ENCODE results near the gene KIF6. TPM values are rescaled to one million over a fixed set of nuclear protein-coding genes. Genes with fewer than 3 reads are reported as not detected.
A peak's percentile ranks its signal among the peaks of the same experiment; 100 is the strongest.

Gene KIF6
- total RNA-seq, 4 donors from 2014 or later = not detected

GRCh38 chr6:39432330-39433025 lies 292.7 kb downstream of the KIF6 start:
- H3K27me3 ChIP-seq = no peaks in the 10 kb centered on the region
- TF ChIP-seq POLR2A (IDR thresholded peaks at IDR 0.05) (no peak), CTCF (IDR thresholded peaks at IDR 0.05 in 4 of 5, conservative IDR thresholded peaks at IDR 0.05 in 1 of 5) (no peak)
- H3K27ac ChIP-seq = no peak overlapping the region
- DNase-seq (no peak), ATAC-seq (no peak)
- H3K36me3 ChIP-seq = no peaks in the 10 kb centered on the region
- intact Hi-C loops (cut with DNase I; ENCODE audit: low total_unique reads) (no loop called here), in situ Hi-C loops (cut with MboI; ENCODE audit: low sequenced_read_pairs in 4 of 4) (no loop called here)
- H3K9me3 ChIP-seq = no peaks in the 10 kb centered on the region
- H3K4me1 ChIP-seq = peaks cover 11 to 12% of the 10 kb centered on the region in 2 donors
- H3K4me3 ChIP-seq = no peak overlapping the region

GRCh38 chr6:39430871-39431523 lies 294.2 kb downstream of the KIF6 start:
- TF ChIP-seq POLR2A (IDR thresholded peaks at IDR 0.05) (no peak), CTCF (IDR thresholded peaks at IDR 0.05 in 4 of 5, conservative IDR thresholded peaks at IDR 0.05 in 1 of 5) (no peak)
- Histone ChIP-seq H3K4me1 (peaks cover 11 to 12% of the 10 kb centered on the region in 2 donors), H3K27ac (peak overlapping the region; percentile 14 to 64 (median 34)), H3K36me3 (no peaks in the 10 kb centered on the region), H3K27me3 (no peaks in the 10 kb centered on the region), H3K4me3 (no peak overlapping the region), H3K9me3 (no peaks in the 10 kb centered on the region)
- in situ Hi-C loops (cut with MboI; ENCODE audit: low sequenced_read_pairs in 4 of 4) = no loop called here
- ATAC-seq (peak; percentile 62 to 95), DNase-seq (peak; percentile 20 to 78)
- intact Hi-C loops (cut with DNase I; ENCODE audit: low total_unique reads) = no loop called here

GRCh38 chr6:39430446-39430845 lies 294.8 kb downstream of the KIF6 start:
- no peak overlapping the region for H3K4me3 ChIP-seq
- H3K27ac ChIP-seq = peak overlapping the region; percentile 14 to 64 (median 34)
- no peaks in the 10 kb centered on the region for H3K9me3 ChIP-seq
- ATAC-seq (peak; percentile 11 to 12), DNase-seq (no peak)
- in situ Hi-C loops (cut with MboI; ENCODE audit: low sequenced_read_pairs in 4 of 4) (no loop called here), intact Hi-C loops (cut with DNase I; ENCODE audit: low total_unique reads) (no loop called here)
- H3K4me1 ChIP-seq = peaks cover 11 to 12% of the 10 kb centered on the region in 2 donors
- no peaks in the 10 kb centered on the region for H3K36me3 ChIP-seq
- no peak for TF ChIP-seq POLR2A (IDR thresholded peaks at IDR 0.05)
- no peak for TF ChIP-seq CTCF (IDR thresholded peaks at IDR 0.05 in 4 of 5, conservative IDR thresholded peaks at IDR 0.05 in 1 of 5)
- no peaks in the 10 kb centered on the region for H3K27me3 ChIP-seq

- H3K4me3 ChIP-seq = no peak overlapping the region
- TF ChIP-seq POLR2A (IDR thresholded peaks at IDR 0.05) (no peak), CTCF (IDR thresholded peaks at IDR 0.05 in 4 of 5, conservative IDR thresholded peaks at IDR 0.05 in 1 of 5) (no peak)
- ATAC-seq (no peak), DNase-seq (no peak)
- no peak overlapping the region for H3K27ac ChIP-seq
- H3K4me1 ChIP-seq = peaks cover 11 to 12% of the 10 kb centered on the region in 2 donors
- H3K27me3 ChIP-seq = no peaks in the 10 kb centered on the region
- H3K9me3 ChIP-seq = no peaks in the 10 kb centered on the region
- intact Hi-C loops (cut with DNase I; ENCODE audit: low total_unique reads) = no loop called here
- in situ Hi-C loops (cut with MboI; ENCODE audit: low sequenced_read_pairs in 4 of 4) = no loop called here
- no peaks in the 10 kb centered on the region for H3K36me3 ChIP-seq
Measured at GRCh38 chr6:39428816-39429215, 296.4 kb downstream of the KIF6 start.

Measured in gastrocnemius medialis (tissue), 4 donors.